Measurements from ENCODE around the gene METTL4.

The METTL4 gene, protein sequence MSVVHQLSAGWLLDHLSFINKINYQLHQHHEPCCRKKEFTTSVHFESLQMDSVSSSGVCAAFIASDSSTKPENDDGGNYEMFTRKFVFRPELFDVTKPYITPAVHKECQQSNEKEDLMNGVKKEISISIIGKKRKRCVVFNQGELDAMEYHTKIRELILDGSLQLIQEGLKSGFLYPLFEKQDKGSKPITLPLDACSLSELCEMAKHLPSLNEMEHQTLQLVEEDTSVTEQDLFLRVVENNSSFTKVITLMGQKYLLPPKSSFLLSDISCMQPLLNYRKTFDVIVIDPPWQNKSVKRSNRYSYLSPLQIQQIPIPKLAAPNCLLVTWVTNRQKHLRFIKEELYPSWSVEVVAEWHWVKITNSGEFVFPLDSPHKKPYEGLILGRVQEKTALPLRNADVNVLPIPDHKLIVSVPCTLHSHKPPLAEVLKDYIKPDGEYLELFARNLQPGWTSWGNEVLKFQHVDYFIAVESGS
- total RNA-seq: 25.6 to 29.3 (median 27.8) reads per million in 4 experiments

DNA sequence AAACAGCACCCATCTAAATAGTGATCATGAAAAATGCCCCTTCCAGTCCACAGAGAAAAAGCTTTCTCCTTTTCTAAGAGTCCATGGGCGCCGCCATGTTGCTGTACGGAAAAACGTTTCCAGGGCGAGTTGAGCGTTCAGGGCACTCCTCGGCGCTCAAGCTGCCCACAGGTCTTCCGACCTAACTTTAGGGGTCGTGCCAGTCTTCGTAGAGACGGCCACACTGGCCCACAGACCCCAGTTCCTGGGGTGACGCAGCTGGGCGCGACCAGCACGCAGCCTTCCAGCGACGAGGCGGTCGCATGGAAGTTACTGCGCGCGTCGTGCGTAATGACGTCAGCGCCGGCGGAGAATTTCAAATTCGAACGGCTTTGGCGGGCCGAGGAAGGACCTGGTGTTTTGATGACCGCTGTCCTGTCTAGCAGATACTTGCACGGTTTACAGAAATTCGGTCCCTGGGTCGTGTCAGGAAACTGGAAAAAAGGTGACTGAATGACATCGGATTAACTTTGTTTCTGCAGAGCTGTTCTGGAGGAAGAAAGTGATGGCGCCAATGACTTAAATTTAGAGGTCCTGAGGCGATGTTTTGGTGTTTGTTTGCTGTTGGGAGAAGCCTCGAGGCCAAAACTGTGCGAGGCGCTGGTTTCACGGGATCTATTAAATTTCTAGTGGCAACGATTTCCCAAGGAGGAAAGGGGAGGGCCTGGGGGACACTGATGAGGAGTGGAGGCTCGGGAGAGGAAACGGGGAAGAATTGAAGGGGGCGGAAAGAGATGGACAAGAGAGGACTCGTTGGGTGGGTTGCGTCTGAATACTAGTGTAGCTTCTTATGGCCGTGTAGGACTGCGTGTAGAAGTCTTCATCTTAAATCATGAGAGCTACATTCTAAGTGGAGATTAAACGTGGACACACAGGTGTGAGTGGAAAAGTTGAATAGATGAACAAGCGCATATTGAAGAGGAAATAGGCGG, at the start of gene METTL4, which contains the start of gene NDC80:
METTL4 (minus strand) TSS at position 306 of the 971 bp plus-strand sequence. CDS start 4,289 bp downstream, outside the sequence.
NDC80 (plus strand) TSS at position 358 of the 971 bp plus-strand sequence. CDS start 1,429 bp downstream, outside the sequence.
- peak; percentile 82 for DNase-seq

DNA sequence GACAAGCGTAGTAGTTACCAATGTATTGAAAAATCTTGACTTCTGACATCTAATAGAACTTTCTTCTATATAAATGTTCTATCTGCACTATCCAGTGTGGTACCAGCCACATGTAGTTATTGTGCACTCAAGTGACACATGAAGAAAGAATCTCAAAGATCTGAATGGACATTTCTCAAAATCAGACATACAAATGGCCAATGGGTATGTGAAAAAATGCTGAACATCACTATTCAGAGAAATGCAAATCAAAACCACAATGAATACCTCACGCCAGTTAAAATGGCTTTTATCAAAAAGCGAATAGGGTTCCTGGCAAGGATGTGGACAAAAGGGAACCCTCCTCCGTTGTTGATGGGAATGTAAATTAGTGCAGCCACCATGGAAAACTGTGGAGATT, 46.7 kb upstream of the METTL4 start:
- DNase-seq: no peak

DNA sequence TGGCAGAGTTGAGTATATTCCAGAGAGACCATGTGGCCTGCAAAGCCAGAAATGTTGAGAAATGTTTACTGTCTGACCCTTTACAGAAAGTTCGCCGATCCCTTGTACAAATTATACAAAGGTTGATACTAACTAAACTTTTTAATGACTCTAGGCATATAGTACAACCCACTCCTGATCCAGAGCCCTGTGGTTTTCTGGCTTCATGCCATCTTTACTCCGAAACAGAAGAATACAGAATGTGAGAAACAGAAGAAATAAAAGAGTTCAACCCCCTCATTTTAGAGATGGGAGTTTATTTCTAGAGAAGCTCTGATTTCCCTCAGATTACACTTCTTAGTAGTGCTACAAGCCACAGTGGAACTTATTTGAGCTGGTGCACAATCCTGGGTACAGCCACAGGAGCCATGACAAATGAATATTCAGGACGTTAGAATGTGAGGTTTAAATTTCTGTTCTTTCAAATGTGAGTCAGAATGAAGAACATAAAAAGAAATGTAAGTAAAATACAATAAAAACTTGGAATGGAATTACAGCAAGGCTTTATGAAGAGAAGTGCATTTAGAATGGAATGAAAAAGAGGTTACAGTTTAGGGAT, 46.2 kb upstream of the METTL4 start:
- no peak for DNase-seq

DNA sequence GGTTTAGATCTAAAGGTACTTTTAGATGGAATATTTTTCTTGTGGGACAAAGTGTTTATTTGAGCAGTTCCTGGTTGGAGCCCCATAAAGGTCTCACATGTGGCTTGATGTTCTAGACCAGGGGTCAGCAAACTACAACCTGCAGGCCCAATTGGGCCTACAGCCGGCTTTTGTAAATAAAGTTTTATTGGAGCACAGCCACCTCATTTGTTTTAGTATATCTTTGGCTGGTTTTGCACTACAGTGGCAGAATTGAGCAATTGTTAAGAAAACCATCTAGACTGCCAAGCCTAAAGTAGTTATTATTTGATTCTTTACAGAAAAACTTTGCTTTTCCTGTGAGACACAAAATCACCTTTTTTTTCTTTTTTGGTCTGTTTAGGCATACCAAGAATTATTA, 41.7 kb upstream of the METTL4 start:
- no peak for DNase-seq

DNA sequence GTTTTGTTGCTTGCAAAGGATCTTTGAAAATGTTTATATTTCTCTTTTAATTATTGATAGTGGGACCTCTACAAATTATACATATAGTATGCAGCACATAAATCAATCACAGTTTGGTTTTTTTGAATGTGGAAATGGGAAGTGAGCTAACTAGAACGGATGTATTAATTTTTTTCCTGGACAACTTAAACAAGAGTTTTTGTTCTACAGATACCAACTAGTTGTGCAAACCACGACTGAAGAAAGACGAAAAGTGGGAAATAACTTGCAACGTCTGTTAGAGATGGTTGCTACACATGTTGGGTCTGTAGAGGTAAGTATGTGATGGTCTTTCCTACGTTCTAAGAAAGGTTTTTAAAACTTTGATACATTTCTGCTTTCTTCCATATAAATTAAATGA, 39.2 kb upstream of the METTL4 start:
- no peak for DNase-seq

DNA sequence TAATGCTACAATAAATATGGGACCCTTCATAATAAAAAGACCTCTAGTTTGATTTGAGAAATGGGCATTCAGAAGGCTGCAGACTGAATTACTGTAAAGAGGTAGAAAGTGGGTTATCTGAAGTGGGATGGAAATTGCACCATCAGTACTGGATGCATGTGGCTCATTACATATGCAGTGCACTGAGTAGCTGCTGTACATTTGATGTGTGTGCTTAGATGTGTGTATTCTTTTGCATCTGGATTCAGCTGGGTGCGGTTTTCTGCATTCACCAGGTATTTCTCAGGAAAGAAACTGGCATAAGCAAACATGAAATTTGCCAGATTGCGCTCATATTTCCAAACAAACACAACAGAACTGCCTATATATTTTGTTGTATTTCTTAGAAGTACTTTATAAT, 38.3 kb upstream of the METTL4 start:
- no peak for DNase-seq

DNA sequence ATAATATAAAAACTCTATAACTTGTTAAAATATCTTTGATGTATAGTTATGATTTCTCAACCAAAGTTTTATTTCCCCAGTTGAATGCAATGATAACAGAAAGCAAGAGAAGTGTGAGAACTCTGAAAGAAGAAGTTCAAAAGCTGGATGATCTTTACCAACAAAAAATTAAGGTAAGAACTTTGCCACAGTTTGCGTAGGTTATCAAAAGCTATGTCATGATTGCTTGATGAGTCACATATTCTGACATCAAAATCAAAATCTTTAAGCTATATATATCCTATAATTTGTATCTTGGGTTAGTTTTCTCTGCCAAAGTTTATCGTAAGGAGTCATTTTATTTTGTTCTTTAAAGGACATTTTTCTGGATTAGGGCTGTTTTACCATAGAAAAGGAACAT, 35.0 kb upstream of the METTL4 start:
- DNase-seq: no peak

DNA sequence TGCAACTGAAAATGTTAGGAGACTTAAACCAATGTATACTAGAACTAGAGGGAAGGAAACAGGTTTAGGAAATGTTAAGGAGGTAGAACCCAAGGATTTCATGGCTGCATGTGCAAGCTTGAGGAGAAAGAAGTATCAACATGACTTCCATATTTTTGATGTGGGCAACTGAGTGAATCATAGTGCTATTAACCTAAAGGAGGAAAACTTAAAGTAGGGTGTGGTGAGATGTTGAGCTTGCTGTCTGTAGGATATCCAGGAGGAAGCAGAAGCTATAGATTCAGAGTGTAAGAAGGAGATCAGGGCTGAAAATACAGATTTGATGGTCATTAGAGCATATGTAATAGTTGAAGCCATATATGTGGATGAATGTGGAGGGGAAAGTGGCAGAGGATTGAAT, 31.5 kb upstream of the METTL4 start:
- no peak for DNase-seq

DNA sequence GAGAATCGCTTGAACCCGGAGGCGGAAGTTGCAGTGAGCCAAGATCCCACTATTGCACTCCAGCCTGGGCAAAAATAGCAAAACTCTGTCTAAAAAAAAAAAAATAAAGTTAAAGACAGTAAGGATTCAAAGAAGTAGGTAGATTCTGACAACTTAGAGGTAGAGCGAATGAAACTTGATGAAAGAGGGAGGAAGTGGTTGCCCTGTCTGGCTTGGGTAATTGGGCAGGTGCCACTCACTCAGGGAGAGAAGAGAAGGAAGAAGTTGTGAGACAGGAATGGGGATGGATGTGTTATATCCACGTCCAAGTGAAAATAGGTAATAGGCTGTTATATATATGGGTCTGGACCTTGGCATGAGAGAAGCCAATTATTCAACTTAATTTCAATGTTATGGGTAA, 26.3 kb upstream of the METTL4 start:
- DNase-seq: no peak

DNA sequence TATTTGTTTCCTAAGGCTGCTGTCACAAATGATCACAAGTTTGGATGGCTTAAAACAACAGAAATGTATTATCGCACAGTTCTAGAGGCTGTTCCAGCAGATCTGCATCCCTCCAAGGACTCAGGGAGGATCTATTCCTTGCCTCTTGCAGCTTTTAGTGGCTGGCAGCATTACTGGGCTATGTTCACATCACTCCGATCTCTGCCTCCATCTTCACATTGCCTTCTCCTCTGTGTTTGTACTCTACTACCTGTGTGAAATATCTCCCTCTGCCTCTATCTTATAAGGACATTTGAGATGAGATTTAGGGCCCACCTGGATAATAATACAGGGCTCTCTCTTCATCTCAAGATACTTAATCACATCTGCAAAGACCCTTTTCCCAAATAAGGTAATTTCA, 19.0 kb upstream of the METTL4 start:
- DNase-seq: no peak

DNA sequence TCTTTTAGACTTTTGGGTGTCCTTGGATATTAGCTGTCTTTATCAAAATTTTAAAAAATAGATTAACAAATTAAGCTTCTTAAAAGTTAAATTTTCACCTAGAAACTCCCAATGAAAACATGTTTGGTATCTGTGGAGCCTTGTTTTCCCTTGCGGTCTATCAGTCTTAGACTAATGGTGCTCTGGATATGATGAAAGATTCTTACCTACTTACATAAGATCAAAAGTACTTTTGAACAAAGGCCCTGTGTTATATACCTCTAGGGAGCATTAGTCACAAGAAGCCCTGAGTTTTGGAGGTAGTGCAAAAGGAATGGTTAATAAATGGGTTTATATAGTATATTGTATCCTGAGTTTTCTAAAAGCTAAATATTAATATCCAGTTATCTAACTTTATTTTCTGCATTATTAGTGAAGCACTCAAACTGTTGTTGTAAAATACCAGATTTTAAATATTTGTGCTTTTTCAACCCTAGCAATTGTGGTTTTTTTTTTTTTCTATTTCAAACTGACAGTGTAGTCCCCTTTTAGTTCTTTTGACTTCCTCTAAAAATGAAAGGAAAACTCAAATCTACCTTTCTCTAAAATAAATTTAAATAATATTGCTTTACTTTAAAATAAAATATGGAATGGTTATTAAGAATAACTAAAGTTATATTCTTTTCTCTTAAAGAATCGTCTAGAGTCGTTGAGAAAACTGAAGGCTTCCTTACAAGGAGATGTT, 18.2 kb upstream of the METTL4 start:
- no peak for DNase-seq

DNA sequence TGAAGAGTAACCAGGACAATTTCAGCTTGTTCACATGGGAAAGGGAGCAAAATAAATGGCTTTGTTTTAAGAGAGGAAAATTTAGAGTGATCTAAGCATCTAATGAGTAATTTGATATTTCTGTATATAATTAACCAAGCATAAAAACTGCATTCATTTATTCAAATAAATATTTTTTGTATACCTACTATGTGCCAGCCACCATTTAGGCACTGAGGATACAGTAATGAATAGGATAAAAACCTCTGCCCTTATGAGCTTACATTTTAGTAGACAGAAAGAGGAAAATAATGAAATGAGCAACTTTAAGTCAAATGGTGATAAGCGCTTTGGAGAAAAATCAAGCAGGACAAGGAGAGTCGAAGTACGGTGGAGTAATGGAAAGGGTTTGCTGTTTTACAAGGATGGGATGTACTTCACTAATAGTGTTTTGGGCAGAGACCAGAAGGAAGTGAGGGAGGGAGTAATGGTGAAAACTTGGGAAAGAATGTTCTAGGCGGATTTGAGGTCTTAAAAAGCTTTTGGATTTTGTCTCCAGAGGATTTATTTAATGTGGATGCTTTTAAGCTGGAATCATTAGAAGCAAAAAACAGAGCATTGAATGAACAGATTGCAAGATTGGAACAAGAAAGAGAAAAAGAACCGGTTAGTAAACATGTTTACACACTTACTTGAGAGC, 17.5 kb upstream of the METTL4 start:
- DNase-seq: no peak

DNA sequence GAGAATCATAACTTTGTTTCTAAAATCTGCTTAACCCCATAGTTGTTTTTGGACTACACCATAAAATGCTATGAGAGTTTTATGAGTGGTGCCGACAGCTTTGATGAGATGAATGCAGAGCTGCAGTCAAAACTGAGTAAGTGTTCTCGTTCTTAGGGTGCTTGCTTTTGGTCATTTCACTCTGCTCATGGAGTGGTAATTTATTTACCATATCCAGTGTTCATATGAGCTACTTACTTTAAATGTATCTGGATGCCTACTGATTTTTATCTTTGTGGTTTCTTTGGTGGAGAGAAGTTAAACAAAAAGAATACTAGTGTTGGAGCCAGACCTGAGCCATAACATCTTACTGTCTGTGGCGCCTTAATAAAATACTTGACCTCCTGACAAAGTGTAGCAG, 16.5 kb upstream of the METTL4 start:
- no peak for DNase-seq

DNA sequence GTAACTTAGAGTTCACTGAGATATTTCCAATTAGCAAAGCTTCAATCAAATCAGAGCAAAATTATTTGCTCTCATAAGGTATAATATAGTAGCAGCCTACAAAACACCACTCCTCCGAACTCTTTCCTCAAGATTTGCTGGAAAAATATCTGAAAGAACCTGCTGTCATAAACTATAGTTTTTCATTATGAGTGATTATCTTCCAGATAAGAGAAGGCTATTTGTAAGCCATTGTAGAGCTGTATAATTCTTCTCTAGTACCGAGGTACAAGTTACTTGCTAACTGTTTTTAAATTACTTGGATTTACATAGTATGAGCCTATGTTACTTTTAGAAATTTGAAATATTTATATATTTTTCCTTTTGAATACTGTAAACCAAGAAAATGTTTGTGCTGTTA, 2.1 kb upstream of the METTL4 start:
- DNase-seq: no peak

DNA sequence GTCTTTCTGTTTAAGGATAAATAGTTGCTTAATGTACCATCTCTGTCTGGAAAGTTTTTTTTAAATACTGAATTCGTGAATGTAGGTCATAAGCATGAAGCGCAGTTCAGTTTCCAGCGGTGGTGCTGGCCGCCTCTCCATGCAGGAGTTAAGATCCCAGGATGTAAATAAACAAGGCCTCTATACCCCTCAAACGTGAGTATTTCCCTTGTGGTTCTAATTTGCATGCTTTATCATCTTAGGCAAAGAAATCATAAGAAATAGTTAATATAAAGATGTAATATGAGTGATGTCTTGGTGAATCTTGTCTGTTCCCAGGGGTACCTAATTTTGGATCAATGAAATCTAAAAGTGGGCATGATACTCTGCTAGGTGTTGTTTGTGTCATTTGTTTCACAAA, 1.6 kb upstream of the METTL4 start:
- DNase-seq: no peak

DNA sequence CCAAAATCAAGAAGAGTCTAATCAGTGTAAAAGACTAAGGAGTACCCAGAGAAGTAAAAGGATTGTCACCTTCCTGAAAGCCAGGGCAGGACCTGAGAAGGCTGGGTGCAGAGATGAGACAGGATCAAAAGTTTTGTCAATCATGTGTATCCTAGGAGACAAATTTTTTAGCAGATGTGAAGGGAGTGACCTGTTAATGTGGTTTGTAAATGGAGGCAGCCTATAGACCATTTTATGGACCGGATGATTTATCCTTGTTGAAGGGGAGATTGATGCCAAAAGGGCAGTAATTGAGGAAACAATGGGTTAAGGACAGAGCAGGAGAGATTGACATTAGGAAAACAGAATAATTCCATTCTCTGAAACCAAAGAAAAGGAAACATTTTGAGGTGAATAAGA, 865 bp upstream of the METTL4 start:
- no peak for DNase-seq

DNA sequence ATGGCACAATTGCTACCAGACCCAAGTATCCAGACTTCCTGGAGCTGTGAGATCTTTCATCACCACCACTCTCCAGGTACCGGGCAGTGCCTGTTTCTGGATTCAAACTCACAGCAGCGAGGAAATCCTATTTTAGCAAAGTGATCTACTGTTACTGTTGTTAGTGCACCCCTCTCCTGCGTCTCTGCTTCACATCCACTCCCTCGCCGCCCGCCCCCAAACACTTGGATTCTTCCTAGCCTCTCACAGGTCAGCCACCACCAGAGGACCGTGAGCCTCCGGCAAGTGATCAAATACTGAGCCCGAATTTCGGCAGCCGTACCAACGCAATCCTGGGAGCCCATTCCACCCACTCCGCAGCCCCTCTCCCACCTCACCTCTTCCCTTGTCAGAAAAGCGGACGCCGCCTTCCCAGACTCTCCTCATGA, 519 bp downstream of the METTL4 start:
- peak; percentile 60 for DNase-seq

DNA sequence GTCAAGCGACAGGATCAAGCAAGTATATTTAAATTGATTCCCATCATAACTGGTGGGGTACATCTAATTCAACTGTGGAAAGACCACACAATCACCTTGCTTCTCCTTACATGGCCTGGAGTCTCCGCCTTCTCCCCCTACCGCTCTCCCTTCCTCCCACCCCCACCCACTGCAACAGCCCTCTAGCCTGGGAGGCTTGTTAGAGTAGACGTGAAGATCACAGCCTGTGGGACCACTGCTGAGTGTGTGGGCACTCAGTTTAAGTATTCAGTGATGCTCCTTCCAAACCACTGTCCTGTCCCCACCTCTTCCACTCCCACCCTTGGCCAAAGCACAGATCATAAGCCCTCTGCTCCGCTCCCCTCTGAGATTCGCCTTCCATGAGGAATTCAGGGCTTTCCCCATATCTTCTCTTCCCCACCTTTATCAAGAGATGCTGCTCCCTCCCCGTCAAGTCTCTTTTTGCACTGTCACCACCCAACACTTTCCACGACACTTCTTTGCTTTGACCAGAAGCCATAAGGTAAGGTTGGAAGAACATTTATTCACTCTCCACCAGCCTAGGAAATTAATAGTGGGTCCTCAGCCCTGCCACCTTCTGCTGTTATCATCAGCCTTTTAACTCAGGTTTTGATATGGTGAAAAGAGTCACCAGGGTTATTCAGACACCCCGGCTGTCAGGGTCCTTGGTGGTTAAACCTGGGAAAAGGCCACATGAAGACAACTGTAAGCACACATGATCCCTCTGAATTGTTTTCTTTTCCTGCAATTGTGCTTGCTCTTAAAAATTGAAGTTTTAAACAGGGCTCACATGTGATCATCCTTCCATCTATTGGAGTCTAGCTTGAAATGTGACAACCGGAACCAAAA, 1.7 kb downstream of the METTL4 start:
- DNase-seq: no peak

DNA sequence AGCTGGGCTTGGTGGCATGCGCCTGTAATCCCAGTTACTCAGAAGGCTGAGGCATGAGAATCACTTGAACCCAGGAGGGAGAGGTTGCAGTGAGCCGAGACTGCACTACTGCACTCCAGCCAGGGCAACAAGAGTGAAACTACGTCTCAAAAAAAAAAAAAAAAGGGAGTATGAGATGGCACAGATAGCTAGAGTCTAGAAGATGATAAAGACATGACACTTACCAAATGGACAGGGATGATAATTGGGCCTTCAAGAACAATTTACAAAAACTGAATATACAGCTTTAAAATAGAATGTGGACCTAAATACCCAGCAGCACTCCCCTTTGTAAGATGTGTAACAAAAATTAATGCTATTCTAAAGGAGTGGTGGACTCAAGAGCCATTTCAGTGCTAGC, 2.7 kb downstream of the METTL4 start:
- DNase-seq: no peak

DNA sequence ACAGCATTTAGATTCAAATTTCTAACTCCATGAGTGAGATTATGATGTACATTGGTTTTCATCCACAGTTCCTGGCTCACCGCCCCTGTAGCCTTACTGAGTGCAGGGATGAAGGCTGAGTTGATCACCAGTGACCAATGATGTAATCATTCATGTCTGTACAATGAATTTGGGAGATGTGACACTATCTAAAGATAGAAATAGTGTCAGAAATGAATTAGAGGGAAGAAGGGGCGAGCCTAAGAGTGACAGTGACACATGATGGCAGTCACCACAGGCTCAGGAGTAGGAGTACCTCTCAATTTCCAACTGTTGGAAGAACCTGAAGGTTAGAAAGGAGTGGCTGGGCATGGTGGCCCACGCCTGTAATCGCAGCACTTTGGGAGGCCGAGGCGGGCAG, 3.2 kb downstream of the METTL4 start:
- no peak for DNase-seq

DNA sequence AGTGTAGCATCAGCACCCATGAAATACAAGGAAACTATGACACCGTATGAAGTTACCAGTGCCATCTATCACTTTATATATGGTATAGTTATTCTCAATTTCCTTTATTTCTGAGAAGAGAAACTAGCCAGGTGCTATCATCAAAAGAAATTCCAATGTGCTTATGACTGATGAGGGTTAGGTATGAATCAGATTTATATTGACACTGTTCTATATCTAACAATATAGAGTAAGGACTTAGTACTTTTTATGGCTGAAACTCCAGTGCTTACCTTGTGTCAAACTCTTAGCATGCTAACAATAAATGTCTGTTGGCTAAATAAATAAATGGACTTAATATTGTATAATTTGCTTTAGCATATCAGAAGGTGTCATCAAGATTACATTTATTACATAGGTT, 6.9 kb downstream of the METTL4 start:
- no peak for DNase-seq

Data from effector CD8-positive, alpha-beta T cell (primary cell).